ENCODE data around the gene MALT1.

The MALT1 gene

GRCh38 chr18:58721566-58722239, 50.4 kb downstream of the MALT1 start:
- no peak for TF ChIP-seq TAF1 (IDR thresholded peaks at IDR 0.05; ENCODE audit: borderline replicate concordance, low read depth, low read length)
- no peak for TF ChIP-seq POLR2A (IDR thresholded peaks at IDR 0.05; ENCODE audit: low read depth, low read length)
- TF ChIP-seq POLR2AphosphoS5 (IDR thresholded peaks at IDR 0.05; ENCODE audit: low read depth, low read length) = no peak
- DNase-seq (ENCODE audit: insufficient read length) (no peak), FAIRE-seq (no peak)

GRCh38 chr18:58723810-58724602, 52.7 kb downstream of the MALT1 start:
- no peak for FAIRE-seq
- TF ChIP-seq TAF1 (IDR thresholded peaks at IDR 0.05; ENCODE audit: borderline replicate concordance, low read depth, low read length) (no peak), POLR2AphosphoS5 (IDR thresholded peaks at IDR 0.05; ENCODE audit: low read depth, low read length) (no peak), POLR2A (IDR thresholded peaks at IDR 0.05; ENCODE audit: low read depth, low read length) (no peak)
- DNase-seq (ENCODE audit: insufficient read length) = no peak

- FAIRE-seq = no peak
- TF ChIP-seq POLR2AphosphoS5 (IDR thresholded peaks at IDR 0.05; ENCODE audit: low read depth, low read length) (no peak), POLR2A (IDR thresholded peaks at IDR 0.05; ENCODE audit: low read depth, low read length) (no peak), TAF1 (IDR thresholded peaks at IDR 0.05; ENCODE audit: borderline replicate concordance, low read depth, low read length) (no peak)
- no peak for DNase-seq (ENCODE audit: insufficient read length)
Measured at GRCh38 chr18:58726671-58727070, 55.4 kb downstream of the MALT1 start.

GRCh38 chr18:58727776-58728500, 56.7 kb downstream of the MALT1 start:
- FAIRE-seq (no peak), DNase-seq (ENCODE audit: insufficient read length) (no peak)
- TF ChIP-seq TAF1 (IDR thresholded peaks at IDR 0.05; ENCODE audit: borderline replicate concordance, low read depth, low read length) = no peak
- no peak for TF ChIP-seq POLR2A (IDR thresholded peaks at IDR 0.05; ENCODE audit: low read depth, low read length)
- no peak for TF ChIP-seq POLR2AphosphoS5 (IDR thresholded peaks at IDR 0.05; ENCODE audit: low read depth, low read length)

GRCh38 chr18:58728719-58729118, 57.5 kb downstream of the MALT1 start:
- no peak for TF ChIP-seq POLR2A (IDR thresholded peaks at IDR 0.05; ENCODE audit: low read depth, low read length)
- no peak for TF ChIP-seq TAF1 (IDR thresholded peaks at IDR 0.05; ENCODE audit: borderline replicate concordance, low read depth, low read length)
- TF ChIP-seq POLR2AphosphoS5 (IDR thresholded peaks at IDR 0.05; ENCODE audit: low read depth, low read length) = no peak
- DNase-seq (ENCODE audit: insufficient read length) = no peak
- FAIRE-seq = no peak

GRCh38 chr18:58730618-58731017, 59.4 kb downstream of the MALT1 start:
- TF ChIP-seq POLR2A (IDR thresholded peaks at IDR 0.05; ENCODE audit: low read depth, low read length) (no peak), TAF1 (IDR thresholded peaks at IDR 0.05; ENCODE audit: borderline replicate concordance, low read depth, low read length) (no peak)
- DNase-seq (ENCODE audit: insufficient read length) (no peak), FAIRE-seq (no peak)

GRCh38 chr18:58732471-58732870, 61.2 kb downstream of the MALT1 start:
- TF ChIP-seq TAF1 (IDR thresholded peaks at IDR 0.05; ENCODE audit: borderline replicate concordance, low read depth, low read length) = no peak
- no peak for TF ChIP-seq POLR2AphosphoS5 (IDR thresholded peaks at IDR 0.05; ENCODE audit: low read depth, low read length)
- TF ChIP-seq POLR2A (IDR thresholded peaks at IDR 0.05; ENCODE audit: low read depth, low read length) = no peak
- DNase-seq (ENCODE audit: insufficient read length) (no peak), FAIRE-seq (no peak)

GRCh38 chr18:58733866-58734265, 62.6 kb downstream of the MALT1 start:
- TF ChIP-seq POLR2AphosphoS5 (IDR thresholded peaks at IDR 0.05; ENCODE audit: low read depth, low read length) (no peak), TAF1 (IDR thresholded peaks at IDR 0.05; ENCODE audit: borderline replicate concordance, low read depth, low read length) (no peak), POLR2A (IDR thresholded peaks at IDR 0.05; ENCODE audit: low read depth, low read length) (no peak)
- DNase-seq (ENCODE audit: insufficient read length) = no peak
- no peak for FAIRE-seq

- TF ChIP-seq POLR2AphosphoS5 (IDR thresholded peaks at IDR 0.05; ENCODE audit: low read depth, low read length) (no peak), POLR2A (IDR thresholded peaks at IDR 0.05; ENCODE audit: low read depth, low read length) (no peak), TAF1 (IDR thresholded peaks at IDR 0.05; ENCODE audit: borderline replicate concordance, low read depth, low read length) (no peak)
- DNase-seq (ENCODE audit: insufficient read length) (no peak), FAIRE-seq (no peak)
Measured at GRCh38 chr18:58738322-58738721, 67.1 kb downstream of the MALT1 start.

- FAIRE-seq = no peak
- DNase-seq (ENCODE audit: insufficient read length) = no peak
- TF ChIP-seq POLR2A (IDR thresholded peaks at IDR 0.05; ENCODE audit: low read depth, low read length) (no peak), POLR2AphosphoS5 (IDR thresholded peaks at IDR 0.05; ENCODE audit: low read depth, low read length) (no peak), TAF1 (IDR thresholded peaks at IDR 0.05; ENCODE audit: borderline replicate concordance, low read depth, low read length) (no peak)
Measured at GRCh38 chr18:58745914-58746313, 74.6 kb downstream of the MALT1 start.

GRCh38 chr18:58748899-58749595, 77.8 kb downstream of the MALT1 start:
- no peak for DNase-seq (ENCODE audit: insufficient read length)
- no peak for TF ChIP-seq POLR2AphosphoS5 (IDR thresholded peaks at IDR 0.05; ENCODE audit: low read depth, low read length)
- TF ChIP-seq POLR2A (IDR thresholded peaks at IDR 0.05; ENCODE audit: low read depth, low read length) = no peak
- no peak for TF ChIP-seq TAF1 (IDR thresholded peaks at IDR 0.05; ENCODE audit: borderline replicate concordance, low read depth, low read length)
- FAIRE-seq = no peak

Data from GM12892 (cell line).